Osteocyte (in vitro differentiated cells): ENCODE measurements around the gene PPWD1. TPM values are rescaled to one million over a fixed set of nuclear protein-coding genes. Genes with fewer than 3 reads are reported as not detected.

Source experiments
- DNase-seq: peaks from one replicate; pipeline ENCODE4 v3.0.0; 2021; ENCODE audit warnings: mixed read lengths; ENCODE audit not compliant: unreplicated experiment; ENCODE audit errors: extremely low spot score
- H3K27ac Mint-ChIP-seq: one replicate; pipeline ENCODE4 v1.8.0; 2021; ENCODE audit warnings: mild to moderate bottlenecking, mixed read lengths; ENCODE audit not compliant: unreplicated experiment
- H3K27me3 Mint-ChIP-seq: one replicate; pipeline ENCODE4 v1.8.0; 2021; ENCODE audit warnings: mixed read lengths; ENCODE audit not compliant: unreplicated experiment
- H3K36me3 Mint-ChIP-seq: one replicate; pipeline ENCODE4 v1.8.0; 2021; ENCODE audit warnings: mixed read lengths; ENCODE audit not compliant: unreplicated experiment
- H3K4me1 Mint-ChIP-seq: one replicate; pipeline ENCODE4 v1.8.0; 2021; ENCODE audit warnings: mixed read lengths; ENCODE audit not compliant: unreplicated experiment
- H3K4me3 Mint-ChIP-seq: one replicate; pipeline ENCODE4 v1.8.0; 2021; ENCODE audit warnings: mild to moderate bottlenecking, moderate library complexity, mixed read lengths; ENCODE audit not compliant: unreplicated experiment
- H3K9me3 Mint-ChIP-seq: one replicate; pipeline ENCODE4 v1.8.0; 2021; ENCODE audit warnings: mixed read lengths; ENCODE audit not compliant: unreplicated experiment
- CTCF ChIP-seq: fragments of 200-600 bp; sonication (generic); IDR thresholded peaks from 2 replicates; pipeline ENCODE4 v1.5.0; 2021; ENCODE audit warnings: antibody characterized with exemption, mild to moderate bottlenecking, moderate library complexity
- total RNA-seq: library from RNA; stranded (reverse); gene quantifications from 2 replicates; pipeline ENCODE4 v1.2.1, GENCODE V29; 2021

The PPWD1 gene
- total RNA-seq, 1 donor from 2014 or later: 33.2 TPM

GRCh38 chr5:65624571-65625555, 61.8 kb downstream of the PPWD1 start, which contains the start of the genes SHLD3 and TRAPPC13:
Gene SHLD3, plus strand, starts transcription at chr5:65625027. Its CDS starts 4,561 bp downstream, at chr5:65629588.
Gene TRAPPC13, plus strand, starts transcription at chr5:65625027. Its CDS starts 34 bp downstream, at chr5:65625061.
- no peaks in the 10 kb centered on the region for H3K27me3 Mint-ChIP-seq
- TF ChIP-seq CTCF: no peak
- no peak for DNase-seq
- H3K27ac Mint-ChIP-seq: peak within 1 kb of the TSS; percentile 94
- H3K9me3 Mint-ChIP-seq: no peaks in the 10 kb centered on the region
- H3K36me3 Mint-ChIP-seq: peaks cover 11% of the 10 kb centered on the region
- peak within 1 kb of the TSS; percentile 99 for H3K4me3 Mint-ChIP-seq
- peaks cover 31% of the 10 kb centered on the region for H3K4me1 Mint-ChIP-seq

- DNase-seq: no peak
- H3K4me1 Mint-ChIP-seq: peaks cover 31% of the 10 kb centered on the region
- no peaks in the 10 kb centered on the region for H3K9me3 Mint-ChIP-seq
- H3K36me3 Mint-ChIP-seq: peaks cover 12% of the 10 kb centered on the region
- H3K27me3 Mint-ChIP-seq: no peaks in the 10 kb centered on the region
- TF ChIP-seq CTCF: no peak
- H3K4me3 Mint-ChIP-seq: peak overlapping the region; percentile 99
- H3K27ac Mint-ChIP-seq: peak overlapping the region; percentile 80
Measured at GRCh38 chr5:65625743-65626142, 62.6 kb downstream of the PPWD1 start.

GRCh38 chr5:65630981-65631380, 67.9 kb downstream of the PPWD1 start:
- peaks cover 9% of the 10 kb centered on the region for H3K4me1 Mint-ChIP-seq
- no peak overlapping the region for H3K27ac Mint-ChIP-seq

More at GRCh38 chr5:65630981-65631380, 67.9 kb downstream of the PPWD1 start:
- no peak overlapping the region for H3K4me3 Mint-ChIP-seq
- no peak for DNase-seq
- TF ChIP-seq CTCF: no peak
- no peaks in the 10 kb centered on the region for H3K9me3 Mint-ChIP-seq
- H3K27me3 Mint-ChIP-seq: no peaks in the 10 kb centered on the region
- peaks cover 18% of the 10 kb centered on the region for H3K36me3 Mint-ChIP-seq

Other genes starting within 250 kb of the PPWD1 start
- gene ADAMTS6, start 81.4 kb upstream of the PPWD1 start, total RNA-seq: 4.7 and 6.6 TPM in 2 replicates
- gene CENPK, start 128 bp upstream of the PPWD1 start, total RNA-seq: 11.3 TPM in 2 replicates
- gene TRIM23, start 61.0 kb downstream of the PPWD1 start, total RNA-seq: 20.9 and 21.5 TPM in 2 replicates
- gene SHLD3, start 61.7 kb downstream of the PPWD1 start, total RNA-seq: 2.4 and 3.8 TPM in 2 replicates
- 17.9 and 20.9 TPM in 2 replicates for gene TRAPPC13, start 61.7 kb downstream of the PPWD1 start, total RNA-seq
- 18.2 and 18.8 TPM in 2 replicates for gene SGTB, start 158.8 kb downstream of the PPWD1 start, total RNA-seq
- gene NLN, start 158.9 kb downstream of the PPWD1 start, total RNA-seq: 40.3 and 42.7 TPM in 2 replicates